GM19025 (cell line): ENCODE measurements around the gene NARS2.
A peak's percentile ranks its signal among the peaks of the same experiment; 100 is the strongest.

Experiments used
- ATAC-seq: cut with Tn5 transposase; IDR thresholded peaks from one replicate; pipeline ENCODE4 v1.9.1; 2021; ENCODE audit warnings: mild to moderate bottlenecking, low read depth, moderate library complexity; ENCODE audit not compliant: unreplicated experiment

Gene NARS2

DNA sequence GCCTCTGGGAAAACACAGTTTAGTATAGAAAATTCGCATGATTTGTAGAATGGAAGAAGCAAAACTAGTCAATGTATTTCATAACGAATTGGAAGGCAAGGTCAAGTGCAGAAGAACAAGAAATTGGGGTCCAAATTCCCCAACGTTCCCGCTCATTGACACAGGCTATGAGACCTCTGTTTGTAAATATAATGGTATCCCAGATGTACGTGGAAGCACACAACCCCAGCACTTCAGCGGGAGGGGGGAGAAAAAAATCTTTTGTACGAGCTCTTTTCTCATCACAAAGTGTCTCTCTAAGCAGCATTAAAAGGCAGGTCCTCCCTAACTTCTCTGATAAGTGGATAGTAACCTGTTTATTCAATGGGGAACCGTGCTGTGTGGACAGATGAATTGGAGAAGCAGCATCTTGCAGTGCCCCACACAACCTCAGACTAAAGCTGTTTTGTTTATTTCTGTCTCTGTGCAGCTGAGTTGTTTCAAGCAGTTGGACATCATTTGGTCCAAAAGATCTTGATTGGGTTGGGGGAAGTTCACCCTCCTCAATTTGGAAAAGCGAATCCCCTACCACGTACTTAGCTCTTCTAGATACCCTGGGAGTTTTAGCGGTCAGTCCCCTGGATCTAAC, 156.0 kb downstream of the NARS2 start:
- no peak for ATAC-seq

DNA sequence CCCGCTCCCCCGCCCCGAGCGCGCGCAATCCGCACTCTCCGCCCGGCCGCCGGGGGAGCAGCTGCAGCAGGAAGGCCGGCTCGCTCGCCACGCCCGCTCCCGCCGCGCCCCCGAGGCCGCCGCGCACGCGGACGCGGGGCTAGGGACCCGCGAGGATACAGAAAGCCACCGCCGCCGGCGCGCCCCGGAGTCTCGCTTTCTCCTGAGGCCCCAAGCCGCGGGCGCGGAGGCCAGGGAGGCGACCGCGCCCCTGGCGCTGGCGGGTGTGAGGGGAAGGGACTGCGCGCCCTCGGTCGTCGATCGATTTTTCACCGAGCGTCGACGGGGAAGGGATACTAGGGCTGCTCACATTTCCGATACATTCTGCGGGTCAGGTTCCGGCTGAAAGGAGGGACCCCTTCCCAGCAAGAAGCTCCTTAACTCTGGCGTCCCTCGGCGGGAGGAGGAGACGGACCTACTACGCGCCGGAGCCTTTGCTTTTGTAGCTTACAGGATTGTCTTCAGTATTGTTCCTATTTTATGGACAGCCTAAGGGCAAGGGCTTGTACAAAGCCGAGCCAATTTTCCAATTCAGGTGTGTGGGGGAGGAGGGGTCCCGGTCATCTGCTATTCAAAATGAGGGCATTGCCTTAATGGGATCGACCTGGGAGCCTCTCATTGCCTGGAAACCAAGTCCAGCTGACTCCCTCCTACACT, 156.6 kb downstream of the NARS2 start:
- ATAC-seq: peak; percentile 72

DNA sequence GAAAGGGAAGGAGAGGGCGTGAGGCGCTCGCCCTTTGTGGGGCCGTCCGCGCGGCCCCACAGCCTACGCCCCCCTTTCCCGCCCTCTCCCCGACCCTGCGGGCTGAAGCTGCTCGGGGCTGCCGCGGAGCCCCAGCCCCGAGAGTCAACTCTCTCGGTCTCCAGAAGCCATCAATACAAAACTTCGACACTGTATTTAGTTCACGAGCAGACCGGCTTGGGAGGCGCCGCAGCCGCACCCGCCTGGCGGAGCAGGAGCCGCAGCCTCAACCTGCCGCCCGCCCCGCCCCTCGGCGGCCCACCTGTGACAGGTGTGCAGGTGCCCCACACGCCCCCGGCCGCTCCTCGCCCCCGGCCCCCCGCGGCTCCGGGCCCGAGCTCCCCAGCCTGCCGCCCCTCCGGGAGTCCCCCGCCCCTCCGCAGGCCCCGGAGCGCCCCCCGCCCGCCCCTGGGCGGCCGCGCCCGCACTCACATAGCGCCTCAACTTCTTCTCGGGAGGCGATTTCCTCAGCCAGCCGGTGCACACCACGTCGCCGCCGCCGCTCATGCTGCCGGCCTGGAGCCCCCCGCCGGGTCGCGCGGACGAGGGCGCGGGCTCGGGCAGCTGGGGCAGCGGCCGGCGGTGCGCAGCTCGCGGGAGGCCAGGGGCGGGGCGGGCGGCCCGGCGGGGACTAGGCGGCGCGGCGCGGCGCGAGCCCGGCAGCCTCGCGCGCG, 157.3 kb downstream of the NARS2 start, which contains the start of gene GAB2:
TSS of gene GAB2 (minus strand) at position 646 of the 713 bp plus-strand sequence. CDS start at position 546, 100 bp downstream.
- peak; percentile 0 for ATAC-seq

DNA sequence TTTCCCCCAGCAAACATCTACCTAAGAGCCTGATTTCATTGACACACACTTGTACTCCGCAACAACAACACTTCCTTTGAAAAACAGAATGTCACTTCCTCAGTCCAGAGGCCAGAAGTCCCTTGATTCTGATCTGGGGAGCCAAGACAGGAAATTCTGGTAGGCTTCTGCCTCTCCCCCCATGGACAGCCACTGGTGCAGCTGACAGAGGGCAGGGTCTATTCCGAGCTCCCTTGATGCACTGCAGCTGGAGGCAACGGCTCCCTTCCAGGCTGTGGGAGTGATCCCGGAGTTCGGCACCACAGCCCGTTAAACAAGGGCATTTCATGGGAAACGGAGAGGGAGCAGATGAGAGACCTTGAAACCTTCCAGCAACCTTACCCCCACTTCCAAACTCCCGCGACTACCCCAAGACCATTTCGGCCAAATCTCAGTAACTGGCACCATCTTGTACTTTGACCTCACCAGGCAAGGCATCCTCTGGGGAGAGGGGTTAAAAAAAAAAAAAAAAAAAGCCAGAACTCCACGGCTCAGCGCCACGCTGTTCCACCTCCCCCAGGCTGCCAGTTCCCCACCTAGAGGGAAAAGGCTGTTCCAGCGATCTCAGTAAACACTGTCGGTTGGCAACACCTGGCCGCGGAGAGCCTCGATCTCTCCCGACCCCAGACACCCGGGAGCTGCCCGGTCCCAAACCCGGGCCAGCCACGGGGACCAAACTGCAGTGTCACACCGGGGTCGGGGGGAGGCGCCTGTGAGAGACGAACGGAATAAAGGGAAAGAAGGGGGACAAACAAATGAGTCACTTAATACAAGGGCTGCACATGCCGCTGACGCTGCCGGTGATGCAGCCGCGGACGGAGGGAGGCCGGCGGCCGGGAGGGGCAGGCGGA, 158.1 kb downstream of the NARS2 start:
- peak; percentile 32 for ATAC-seq

- no peak for ATAC-seq
Observed at GRCh38 chr11:78415338-78415737, 159.3 kb downstream of the NARS2 start.

GRCh38 chr11:78414321-78415051, 160.2 kb downstream of the NARS2 start:
- no peak for ATAC-seq

GRCh38 chr11:78408619-78409018, 166.0 kb downstream of the NARS2 start:
- ATAC-seq: no peak

DNA sequence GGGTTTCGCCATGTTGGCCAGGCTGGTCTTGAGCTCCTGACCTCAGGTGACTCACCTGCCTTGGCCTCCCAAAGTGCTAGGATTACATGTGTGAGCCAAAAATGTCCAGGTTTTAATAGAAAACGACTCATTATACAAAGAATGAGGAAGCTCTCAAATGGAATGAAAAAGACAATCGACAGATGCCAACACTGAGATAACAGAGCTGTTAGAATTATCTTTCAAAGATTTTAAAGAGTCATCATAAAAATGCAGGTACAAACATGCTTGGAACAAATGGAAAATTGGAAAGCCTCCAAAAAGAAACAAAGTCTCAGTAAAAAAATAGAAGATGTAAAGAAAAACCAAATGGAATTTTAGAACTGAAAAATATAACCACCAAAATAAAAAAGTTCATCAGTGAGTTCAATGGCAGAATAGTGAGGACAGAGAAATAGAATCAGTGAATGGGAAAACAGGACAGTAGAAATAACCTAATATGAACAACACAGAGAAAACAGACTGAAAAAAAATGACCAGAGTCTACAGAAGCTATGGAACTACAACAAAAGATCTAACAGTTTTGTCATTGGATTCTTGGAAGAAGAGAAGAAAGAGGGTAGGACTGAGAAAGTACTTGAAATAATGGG, 168.0 kb downstream of the NARS2 start:
- no peak for ATAC-seq

DNA sequence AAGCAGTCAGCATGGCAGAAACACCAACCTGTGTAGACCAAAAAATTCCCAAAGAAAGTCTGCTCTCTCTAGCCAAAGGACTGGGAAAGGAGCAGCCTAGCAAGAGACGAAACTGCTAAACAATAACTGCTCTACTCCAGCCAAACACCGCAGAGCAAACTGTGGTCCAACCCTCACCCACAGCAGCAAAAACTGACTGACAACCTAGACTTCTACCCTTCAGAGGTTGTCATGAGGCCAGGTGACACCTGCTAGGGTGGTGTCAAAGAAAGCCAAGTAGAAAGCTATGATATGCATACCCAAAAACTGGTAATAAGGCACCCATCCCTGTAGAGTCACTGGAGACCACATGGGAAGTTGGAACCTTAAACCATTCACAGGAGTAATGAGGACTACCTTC, 168.9 kb downstream of the NARS2 start:
- no peak for ATAC-seq

- no peak for ATAC-seq
Observed at GRCh38 chr11:78403781-78404180, 170.9 kb downstream of the NARS2 start.

DNA sequence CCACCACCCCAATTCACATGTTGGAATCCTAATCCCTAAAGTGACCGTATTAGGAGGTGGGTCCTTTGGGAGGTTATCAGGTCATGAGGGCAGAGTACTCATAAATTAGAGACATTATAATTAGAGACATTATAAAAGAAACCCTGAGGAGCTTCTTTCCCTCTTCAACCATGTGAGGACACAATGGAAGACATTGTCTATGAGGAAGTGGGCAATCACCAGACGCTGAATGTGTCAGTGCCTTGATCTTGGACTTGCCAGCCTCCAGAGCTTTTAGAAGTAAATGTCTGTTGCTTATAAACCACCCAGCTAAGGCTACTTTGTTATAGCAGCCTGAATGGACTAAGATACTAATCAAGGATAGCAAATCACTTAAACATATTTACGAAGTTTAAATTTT, 171.8 kb downstream of the NARS2 start:
- ATAC-seq: no peak

DNA sequence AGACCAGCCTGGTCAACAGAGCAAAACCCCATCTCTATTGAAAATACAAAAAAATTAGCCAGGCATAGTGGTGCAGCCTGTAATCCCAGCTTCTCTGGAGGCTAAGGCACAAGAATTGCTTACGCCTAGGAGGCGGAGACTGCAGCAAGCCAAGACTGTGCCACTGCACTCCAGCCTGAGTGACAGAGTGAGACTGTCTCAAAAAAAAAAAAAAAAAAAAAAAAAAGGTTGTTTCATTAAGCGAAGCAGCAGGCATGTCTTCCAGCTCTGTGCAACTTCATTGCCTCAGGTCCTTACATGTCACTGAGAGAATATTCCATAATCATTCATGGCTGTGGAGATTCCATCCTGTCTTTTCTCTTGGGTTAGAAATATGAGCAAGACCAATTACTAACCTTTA, 174.0 kb downstream of the NARS2 start:
- ATAC-seq: no peak

DNA sequence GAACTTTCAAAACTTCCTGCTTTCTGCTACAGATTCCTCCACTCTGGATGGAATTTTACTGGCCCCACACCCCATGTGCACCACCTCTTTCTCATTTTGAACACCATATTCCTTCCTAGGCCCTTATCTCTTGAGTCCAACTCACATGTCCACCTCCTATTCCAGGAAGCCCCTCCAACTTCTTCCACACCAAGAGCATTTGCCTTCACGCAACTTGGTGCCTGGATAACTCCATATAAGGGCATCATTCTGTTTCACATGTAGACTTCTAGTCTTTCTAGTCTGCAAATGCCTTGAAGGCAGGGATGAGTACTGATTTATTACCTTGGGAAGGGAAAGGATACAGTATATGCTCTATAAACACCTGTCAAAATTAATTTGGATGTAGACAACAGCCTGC, 174.5 kb downstream of the NARS2 start:
- no peak for ATAC-seq

DNA sequence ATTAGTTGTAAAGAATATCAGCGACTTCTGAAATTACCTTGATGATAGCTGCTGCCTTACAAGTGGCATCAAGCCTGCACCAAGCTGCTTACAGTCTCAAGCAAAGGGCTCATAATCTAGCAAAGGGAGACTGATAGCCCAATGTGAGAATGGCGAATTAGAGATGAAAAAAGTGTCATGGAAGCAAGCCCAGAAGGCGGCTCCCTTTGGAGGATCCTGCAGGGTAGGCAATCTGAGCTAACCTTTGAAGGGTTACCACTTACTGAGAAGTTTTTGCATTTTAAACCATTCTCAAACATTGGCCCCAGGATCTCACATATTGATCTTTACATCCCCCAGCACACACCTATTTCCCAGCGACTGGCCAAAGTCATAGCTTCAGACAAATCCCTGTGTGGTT, 175.5 kb downstream of the NARS2 start:
- no peak for ATAC-seq

- ATAC-seq: no peak
Observed at GRCh38 chr11:78398715-78399114, 175.9 kb downstream of the NARS2 start.

DNA sequence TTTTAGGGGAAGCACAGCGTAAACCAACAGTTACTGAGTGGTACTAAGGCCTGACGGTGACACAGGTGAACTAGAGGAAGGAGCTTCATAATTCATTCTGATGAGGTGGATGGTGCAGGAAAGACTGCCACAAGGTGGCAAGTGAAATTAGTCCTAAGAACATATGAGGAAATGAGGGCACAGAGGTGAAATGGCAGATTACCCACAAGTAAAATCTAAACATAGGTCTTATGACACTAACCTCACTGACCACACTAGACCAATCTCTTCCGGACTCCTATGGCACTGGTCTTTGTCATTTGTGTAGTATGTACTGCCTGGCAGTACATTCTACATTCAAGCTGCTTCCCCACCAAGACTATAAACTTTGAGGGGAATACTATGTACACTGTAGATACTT, 177.3 kb downstream of the NARS2 start:
- ATAC-seq: peak; percentile 88

DNA sequence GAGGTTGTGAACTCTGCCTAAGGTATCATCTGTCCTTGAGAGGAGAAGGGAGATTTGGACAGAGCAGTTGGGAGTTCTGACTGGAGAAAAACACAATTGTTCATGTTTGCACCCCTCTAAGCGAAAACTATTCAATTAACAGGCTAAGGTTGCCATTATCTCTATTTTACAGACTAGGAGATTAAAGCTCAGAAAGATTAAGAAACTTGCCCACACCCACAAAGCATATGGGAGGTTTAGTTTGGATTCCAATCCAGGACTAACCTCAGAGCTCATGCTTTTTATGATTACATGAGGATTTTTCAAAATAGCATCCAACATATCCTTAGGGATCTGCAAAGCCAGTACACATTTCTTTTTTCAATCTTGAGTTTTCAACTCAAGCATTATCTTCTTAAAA, 179.1 kb downstream of the NARS2 start:
- no peak for ATAC-seq

DNA sequence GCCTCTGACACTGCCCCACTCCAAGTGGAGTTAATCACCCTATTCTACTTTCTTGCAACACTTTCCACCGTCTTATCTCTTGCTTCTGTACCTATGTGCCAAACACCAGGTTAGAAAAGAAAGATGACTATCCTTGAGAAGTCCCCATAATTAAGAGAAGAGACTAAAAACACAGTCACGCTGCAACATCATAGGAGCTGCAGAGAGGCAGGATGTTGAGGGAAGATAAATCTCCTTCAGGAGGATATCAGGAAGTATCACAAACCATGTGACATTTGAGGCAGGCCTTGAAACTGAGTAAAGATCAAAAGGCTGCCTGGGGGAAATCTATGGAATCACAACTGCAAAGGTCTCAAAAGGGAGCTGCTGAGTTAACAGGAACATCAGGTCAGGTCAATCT, 181.8 kb downstream of the NARS2 start:
- no peak for ATAC-seq

- ATAC-seq: no peak
Observed at GRCh38 chr11:78391424-78391823, 183.2 kb downstream of the NARS2 start.

GRCh38 chr11:78390809-78391208, 183.9 kb downstream of the NARS2 start:
- no peak for ATAC-seq
